ENCODE data around the gene BMI1.

Gene BMI1

DNA sequence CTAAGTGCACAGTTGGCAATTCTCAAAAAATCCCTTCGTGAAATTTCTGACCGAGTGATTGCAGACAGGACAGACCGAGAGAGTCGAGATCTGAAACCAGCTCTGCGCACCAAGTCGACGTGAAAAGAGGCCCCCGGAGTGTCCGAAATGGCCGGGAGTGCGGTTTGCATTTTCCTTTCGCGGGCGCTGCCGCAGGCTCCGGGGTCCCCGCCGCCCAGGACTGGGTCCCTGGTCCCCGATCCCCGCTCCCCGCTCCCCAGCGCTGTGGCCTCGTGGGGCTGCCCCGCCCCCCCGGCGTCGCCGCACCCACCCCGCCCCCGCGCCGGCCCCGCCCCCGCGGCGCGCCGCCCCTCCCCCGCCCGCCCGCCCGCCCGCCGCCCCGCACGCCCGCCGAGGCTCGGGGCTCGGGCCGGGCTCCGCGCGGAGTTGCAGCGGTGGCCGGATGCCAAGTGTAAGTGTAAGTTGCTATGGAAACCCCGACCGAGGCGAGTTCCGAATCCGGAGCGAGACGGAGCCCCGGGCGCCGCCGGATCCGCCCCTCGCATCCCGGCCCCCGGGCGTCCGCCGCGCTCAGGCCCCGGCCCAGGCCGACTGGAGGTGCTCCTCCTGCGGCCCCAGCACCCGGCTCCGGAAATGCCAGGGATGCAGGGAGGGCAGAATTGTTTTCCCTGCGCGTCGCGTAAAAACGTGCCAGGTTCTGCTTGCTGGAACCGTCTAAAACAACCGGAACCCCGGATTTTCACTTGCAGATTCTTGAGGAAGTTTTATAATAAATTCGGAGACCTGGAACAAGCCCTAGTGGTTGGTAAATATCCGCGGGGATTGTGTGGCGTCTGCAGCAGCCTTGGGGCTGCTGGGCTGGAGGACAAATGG, 4.6 kb downstream of the BMI1 start:
- no peak overlapping the region for H3K27ac ChIP-seq (replicated peaks)
- DNase-seq (ENCODE audit: low read depth in 1 of 2, low spot score in 1 of 2): no peak
- TF ChIP-seq GABPA (IDR thresholded peaks at IDR 0.05; ENCODE audit: low read depth) (no peak), POLR2AphosphoS5 (IDR thresholded peaks at IDR 0.05; ENCODE audit: low read depth) (no peak), SPI1 (IDR thresholded peaks at IDR 0.05; ENCODE audit: borderline replicate concordance, low read depth) (no peak), CTCF (IDR thresholded peaks at IDR 0.05; ENCODE audit: insufficient read depth, low read length) (no peak)
- TF ChIP-seq, protein P1, sequence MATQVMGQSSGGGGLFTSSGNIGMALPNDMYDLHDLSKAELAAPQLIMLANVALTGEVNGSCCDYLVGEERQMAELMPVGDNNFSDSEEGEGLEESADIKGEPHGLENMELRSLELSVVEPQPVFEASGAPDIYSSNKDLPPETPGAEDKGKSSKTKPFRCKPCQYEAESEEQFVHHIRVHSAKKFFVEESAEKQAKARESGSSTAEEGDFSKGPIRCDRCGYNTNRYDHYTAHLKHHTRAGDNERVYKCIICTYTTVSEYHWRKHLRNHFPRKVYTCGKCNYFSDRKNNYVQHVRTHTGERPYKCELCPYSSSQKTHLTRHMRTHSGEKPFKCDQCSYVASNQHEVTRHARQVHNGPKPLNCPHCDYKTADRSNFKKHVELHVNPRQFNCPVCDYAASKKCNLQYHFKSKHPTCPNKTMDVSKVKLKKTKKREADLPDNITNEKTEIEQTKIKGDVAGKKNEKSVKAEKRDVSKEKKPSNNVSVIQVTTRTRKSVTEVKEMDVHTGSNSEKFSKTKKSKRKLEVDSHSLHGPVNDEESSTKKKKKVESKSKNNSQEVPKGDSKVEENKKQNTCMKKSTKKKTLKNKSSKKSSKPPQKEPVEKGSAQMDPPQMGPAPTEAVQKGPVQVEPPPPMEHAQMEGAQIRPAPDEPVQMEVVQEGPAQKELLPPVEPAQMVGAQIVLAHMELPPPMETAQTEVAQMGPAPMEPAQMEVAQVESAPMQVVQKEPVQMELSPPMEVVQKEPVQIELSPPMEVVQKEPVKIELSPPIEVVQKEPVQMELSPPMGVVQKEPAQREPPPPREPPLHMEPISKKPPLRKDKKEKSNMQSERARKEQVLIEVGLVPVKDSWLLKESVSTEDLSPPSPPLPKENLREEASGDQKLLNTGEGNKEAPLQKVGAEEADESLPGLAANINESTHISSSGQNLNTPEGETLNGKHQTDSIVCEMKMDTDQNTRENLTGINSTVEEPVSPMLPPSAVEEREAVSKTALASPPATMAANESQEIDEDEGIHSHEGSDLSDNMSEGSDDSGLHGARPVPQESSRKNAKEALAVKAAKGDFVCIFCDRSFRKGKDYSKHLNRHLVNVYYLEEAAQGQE (IDR thresholded peaks at IDR 0.05; ENCODE audit: insufficient replicate concordance, low read depth): no peak
- peaks cover 5% of the 10 kb centered on the region for H3K27me3 ChIP-seq (ENCODE audit: insufficient read depth, poor library complexity, severe bottlenecking)
- H3K4me3 ChIP-seq (replicated peaks; ENCODE audit: insufficient read depth, low read length): peak overlapping the region; percentile 49

GRCh38 chr10:22326145-22326702, 5.3 kb downstream of the BMI1 start:
- Histone ChIP-seq H3K27me3 (ENCODE audit: insufficient read depth, poor library complexity, severe bottlenecking) (peaks cover 5% of the 10 kb centered on the region), H3K4me3 (replicated peaks; ENCODE audit: insufficient read depth, low read length) (no peak overlapping the region), H3K27ac (replicated peaks) (no peak overlapping the region)
- DNase-seq (ENCODE audit: low read depth in 1 of 2, low spot score in 1 of 2): no peak
- TF ChIP-seq CTCF (IDR thresholded peaks at IDR 0.05; ENCODE audit: insufficient read depth, low read length) (no peak), SPI1 (IDR thresholded peaks at IDR 0.05; ENCODE audit: borderline replicate concordance, low read depth) (no peak), POLR2AphosphoS5 (IDR thresholded peaks at IDR 0.05; ENCODE audit: low read depth) (no peak), GABPA (IDR thresholded peaks at IDR 0.05; ENCODE audit: low read depth) (no peak)
- TF ChIP-seq, protein P1 (IDR thresholded peaks at IDR 0.05; ENCODE audit: insufficient replicate concordance, low read depth): no peak

DNA sequence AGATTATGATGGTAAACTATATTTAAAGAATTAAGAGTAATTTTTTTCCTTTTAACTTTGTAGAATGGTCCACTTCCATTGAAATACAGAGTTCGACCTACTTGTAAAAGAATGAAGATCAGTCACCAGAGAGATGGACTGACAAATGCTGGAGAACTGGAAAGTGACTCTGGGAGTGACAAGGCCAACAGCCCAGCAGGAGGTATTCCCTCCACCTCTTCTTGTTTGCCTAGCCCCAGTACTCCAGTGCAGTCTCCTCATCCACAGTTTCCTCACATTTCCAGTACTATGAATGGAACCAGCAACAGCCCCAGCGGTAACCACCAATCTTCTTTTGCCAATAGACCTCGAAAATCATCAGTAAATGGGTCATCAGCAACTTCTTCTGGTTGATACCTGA, 8.3 kb downstream of the BMI1 start:
- Histone ChIP-seq H3K4me3 (replicated peaks; ENCODE audit: insufficient read depth, low read length) (no peak overlapping the region), H3K27me3 (ENCODE audit: insufficient read depth, poor library complexity, severe bottlenecking) (no peaks in the 10 kb centered on the region), H3K27ac (replicated peaks) (no peak overlapping the region)
- TF ChIP-seq, protein P1 (IDR thresholded peaks at IDR 0.05; ENCODE audit: insufficient replicate concordance, low read depth): no peak
- no peak for DNase-seq (ENCODE audit: low read depth in 1 of 2, low spot score in 1 of 2)

Measured in HL-60 (cell line).